ENCODE data around the gene CLDN22.

The CLDN22 gene

DNA sequence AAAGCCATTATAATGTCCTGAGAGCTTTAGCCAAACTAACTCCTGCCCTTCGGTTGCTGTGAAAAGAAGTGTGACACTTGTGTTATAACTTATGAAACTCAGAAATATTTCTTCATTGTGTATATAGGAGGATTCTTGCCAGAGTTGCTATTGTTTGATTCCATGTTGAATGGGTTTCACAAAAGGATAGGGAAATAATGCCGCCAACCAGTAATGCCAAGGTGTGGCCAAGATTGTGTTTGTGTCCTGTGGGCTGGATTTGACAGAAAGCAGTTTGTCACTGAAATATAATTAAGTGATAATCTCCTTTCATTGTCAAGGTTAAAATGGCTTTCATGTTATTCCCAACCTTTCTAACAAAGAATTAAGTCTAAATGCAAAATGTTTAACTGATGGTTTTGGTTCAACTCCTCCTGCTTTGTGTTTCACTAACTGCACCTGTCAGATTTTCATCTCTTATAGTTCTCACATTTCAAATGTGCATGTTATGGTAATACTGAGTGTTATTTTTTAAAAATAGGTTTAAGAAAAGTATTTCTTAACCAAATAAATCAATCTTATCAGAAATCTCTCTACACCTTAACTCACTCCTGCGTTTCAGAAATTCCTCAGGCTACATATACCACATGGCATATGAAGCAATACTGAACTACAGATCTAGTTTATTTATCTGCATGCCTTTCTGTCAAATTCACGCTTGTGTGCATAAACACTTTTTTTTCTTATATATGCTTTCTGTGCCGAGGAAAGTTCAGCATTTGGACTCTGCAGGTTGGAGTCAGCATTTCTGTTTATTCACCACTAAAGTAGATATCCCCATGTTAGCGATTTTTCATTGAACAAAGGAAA is at the start of gene CLDN22:
Gene CLDN22, minus strand, starts transcription at position 66 of the 849 bp plus-strand sequence. Its CDS starts 58 bp downstream, at position 8.
- no peak for DNase-seq

DNA sequence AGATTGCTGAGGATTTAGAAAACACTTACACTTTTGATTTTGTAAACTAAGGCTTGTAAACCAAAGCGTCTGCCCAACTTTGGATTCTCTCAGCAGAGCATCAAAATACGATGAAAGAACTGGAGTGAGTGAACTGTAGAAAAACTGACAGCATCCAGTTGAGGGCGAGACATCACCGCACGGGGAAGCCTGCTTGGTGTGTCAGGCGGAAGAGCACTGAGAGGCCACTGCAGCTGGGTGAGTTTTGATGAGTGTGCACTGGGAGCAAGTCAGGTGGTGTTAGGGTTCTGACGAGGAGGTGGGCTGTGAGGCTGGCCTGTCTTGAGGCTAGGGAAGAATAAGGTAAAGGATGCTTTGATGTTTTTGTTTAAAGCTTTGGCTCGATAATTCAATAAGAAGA is 49.0 kb upstream of the CLDN22 start:
- no peak for DNase-seq

DNA sequence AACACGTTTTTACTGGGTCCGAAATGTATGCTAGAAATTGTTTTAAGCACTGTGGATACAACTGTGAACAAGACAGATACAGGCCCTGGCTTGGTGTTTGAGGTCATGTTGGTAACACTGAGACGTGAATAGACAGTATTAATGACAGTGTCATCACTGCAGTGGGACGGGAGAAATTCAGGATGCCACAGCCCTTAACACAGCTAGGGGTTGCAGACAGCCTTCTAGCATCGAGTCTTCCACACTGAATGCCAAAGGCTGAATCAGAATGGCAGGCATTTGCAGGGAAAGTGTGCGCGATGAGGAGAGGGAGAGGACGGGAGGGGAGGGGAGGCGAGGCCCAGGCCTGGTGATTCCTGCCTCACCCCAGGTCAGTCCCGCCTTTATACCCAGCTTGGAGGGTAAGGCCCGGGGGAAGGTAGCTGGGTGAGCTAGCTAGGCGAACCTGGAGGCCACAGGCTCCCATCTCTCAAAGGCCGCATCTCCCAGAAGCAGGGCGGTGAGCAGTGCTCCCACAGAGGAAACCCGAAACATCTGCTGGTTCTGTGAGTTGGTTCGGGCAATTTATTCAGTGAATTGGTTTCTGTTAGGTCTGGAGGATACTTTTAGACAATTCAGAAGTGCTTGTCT is 46.2 kb upstream of the CLDN22 start:
- DNase-seq: no peak

DNA sequence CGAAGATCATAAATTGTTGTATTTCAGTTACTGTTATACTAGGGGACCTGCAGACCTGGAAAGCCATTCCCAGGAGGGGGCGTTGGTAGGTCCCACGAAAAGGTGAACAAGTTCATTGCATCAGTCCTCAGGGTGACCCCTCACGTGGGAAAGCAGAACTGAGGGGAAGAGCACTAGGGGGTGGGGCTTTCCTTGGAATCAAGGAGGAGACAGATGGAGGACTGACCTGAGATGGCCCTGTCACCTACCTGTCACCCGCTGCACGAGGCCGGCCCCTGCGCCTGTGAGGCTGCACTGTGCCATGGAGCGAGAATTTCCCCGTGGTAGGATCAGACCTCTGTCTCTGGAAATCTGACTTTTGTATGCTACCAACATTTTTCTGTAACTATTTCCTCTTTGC is 43.9 kb upstream of the CLDN22 start:
- DNase-seq: no peak

DNA sequence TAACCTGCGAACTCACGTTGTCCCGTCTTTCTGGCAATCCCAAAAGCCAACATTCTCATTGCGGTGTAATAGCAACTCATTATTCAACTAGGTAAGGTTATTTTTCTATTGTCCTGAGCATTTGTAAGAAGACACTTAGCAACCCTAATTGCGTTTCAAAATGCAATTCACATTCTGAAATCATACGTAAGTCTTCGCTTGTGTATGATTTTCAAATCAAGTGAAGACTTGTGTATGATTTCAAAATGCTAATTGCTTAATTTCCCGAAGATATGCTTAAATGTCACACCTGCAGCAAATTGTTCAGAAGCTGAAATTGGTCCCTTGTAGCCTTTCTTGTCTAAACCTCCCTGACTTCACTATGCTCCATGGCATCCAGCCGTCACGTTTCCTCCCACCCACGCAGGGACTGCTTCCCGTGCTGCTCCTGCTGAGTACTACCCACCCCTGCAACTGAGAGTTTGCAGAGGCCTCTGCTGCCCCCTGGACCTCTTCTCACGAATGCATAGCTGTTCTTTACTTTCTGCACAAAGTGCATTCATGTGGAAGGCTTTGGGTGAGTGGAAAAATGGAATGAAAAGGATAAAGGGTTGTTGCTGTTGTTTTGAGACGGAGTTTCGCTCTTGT is 43.0 kb upstream of the CLDN22 start:
- no peak for DNase-seq

DNA sequence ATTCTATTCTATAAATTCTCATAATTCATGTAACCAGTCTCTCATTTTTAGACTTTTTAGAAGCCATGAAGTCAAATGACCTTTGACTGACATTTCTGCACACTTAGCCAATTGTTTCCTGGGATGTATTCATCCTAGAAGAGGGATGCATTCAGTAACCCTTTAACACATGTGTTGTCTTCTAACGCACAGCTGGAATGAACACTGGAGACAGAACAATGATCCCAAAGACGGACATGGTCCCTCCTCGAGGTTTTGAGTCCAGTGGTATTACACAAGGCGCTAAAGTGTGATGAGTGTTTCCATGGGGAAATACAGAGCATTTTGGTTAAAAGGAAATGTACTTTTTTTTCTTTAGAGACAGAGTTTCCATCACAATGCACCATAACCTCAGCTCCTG is 42.0 kb upstream of the CLDN22 start:
- DNase-seq: no peak

DNA sequence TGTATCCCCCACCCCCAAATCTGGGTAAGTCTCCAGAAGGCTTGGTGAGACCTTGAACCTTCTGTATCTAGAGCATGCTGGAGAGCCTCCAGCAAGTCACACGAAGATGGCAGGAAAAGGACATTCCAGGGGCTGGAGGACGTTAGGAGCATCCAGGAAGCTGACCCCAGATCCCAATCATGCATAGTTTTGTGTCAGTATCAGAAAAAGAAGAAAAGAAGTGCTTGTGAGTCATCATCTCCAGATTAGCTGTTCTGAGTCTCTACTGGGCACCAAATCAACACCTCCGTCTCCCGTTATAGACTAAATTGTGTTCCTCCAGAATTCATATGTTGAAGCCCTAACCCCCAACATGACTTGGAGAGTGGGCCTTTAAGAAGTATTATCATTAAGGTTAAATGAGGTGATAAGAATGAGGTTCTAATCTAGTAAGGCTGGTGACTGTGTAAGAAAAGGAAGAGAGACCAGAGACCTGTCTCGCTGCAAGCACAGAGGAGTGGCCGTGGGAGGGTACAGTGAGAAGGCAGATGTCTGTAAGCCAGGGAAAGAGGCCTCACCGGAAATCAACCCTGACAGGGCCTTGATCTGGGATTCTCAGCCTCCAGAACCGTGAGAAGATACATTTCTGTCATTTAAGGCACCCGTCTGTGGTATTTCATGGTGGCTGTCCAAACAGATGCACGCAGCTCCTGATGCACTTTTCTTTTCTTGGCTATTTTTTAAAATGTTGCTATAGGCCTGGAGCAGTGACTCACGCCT is 40.3 kb upstream of the CLDN22 start:
- no peak for DNase-seq

DNA sequence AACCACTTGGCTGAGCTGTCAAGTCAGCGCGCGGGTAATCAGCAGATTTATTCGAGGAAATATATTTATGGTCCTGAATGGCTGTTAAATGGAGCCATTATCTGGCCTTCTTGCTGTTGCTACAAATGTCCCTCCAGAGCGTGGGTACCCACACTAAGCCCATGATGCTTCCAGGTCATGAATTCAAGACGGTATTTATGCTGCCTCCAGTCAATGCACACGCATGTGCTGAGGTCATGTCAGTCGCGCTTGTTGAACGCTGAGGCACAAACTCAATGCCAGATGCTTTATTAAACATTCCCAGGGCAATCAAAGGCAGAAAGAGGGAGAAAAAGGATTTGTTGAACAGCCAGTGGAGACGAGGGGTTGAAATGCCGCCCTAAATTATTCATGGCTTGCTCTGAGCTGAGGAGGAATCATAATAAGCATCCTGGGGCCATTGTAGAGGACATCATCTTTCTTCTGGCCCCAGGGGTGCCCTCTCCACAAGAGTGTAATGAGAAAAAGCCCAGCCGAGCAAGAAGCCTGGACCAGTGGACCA is 38.2 kb upstream of the CLDN22 start:
- no peak for DNase-seq

DNA sequence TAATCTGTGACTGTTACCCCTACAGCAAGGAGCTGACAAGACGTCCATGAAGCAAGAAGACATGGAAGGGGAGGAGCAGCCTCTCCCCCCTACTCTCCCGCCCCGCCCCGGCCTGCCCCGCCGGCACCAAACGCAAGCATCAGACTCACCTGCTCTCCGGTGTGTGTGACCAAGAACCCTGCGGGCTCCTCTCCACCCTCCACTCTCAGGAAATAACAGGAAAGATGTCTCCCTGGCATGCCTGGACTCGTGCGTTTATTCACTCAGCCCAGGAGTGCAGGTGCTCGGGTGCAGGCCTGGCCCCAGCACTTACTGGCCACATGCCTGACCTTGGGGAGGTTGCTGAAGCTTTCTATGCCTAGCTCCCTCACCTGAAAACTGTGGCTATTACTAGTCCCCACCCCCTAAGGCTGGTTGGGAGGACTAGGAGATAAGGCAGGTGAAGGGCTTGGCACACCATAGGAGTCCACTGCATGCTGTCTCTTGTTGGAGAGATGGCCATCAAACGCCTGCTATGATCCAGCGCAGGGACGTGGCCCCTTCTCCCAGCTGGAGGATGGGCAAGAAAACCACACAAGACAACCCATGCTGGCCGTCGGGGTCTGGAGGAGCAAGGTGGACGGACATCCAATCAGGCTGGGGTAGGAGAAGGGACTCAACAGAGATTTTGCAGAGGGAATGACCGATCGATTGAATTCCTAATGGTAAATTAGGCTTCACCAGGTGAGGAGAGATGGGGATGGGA is 37.0 kb upstream of the CLDN22 start:
- no peak for DNase-seq

DNA sequence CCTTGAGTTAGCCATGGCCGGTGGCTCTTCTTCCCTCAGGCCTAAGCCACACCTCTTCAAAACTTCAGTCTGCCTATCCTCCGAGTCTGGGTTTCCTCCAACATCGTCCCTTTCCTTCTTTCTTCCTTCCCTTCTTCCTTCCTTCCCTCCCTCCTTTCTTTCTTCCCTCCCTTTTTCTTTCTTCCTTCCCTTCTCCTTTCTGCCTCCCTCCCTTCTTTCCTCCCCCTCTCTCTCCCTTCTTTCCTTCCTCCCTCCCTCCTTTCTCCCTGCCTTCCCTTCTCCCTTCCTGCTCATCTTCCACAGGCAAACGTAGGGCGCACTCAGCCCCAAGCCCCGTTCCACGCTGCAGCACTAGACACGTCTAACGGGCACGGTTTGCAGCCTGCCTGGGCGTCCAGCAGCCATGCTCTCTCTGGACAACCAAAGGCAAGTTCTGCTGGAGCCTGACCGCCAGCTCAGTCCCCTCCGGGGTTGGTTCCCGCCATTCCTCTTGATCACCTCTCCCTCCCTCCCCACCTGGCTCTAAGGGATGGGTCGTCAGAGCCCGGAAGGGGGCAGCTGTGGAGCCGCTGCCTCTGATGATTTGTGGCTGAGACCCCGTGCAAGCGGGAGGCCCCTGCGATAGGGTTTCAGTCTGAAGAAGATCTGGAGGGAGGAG is 36.2 kb upstream of the CLDN22 start:
- DNase-seq: no peak

DNA sequence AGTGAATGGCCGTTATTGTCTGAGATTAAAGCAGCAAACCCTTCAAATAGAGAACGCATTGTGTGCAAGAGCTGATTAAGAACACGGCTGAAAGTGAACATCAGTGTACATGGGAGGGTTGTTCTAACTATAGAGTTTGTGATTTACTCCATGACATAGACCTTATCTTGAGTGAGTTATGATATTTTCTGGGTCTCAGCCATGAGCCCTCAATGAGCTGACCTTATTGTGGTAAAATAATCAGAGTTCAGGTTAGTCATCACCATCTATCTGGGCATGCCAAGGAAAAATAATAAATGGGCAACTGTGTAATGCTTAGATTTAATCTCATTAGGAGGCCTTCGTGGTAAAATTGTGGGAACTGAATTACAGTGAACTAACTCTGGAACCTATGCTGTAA is 35.3 kb upstream of the CLDN22 start:
- no peak for DNase-seq

DNA sequence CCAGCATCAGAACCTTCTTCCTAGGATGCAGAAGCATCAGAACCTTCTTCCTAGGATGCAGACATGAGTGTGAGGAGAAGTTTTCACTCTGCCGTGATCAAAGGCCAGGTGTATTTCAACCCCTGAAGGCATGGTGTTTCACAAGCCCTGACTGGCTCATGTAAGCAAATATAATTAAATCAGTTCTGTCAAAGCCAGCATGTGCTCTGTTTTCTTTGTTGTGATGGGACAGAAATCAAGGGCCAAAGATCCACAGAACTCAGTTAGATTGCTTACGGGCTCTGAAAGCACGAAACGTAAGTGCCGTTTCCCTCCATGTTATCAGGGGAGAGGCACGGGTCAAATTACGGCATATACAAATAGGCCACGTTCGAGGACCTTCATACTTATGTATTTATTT is 34.1 kb upstream of the CLDN22 start:
- DNase-seq: no peak

DNA sequence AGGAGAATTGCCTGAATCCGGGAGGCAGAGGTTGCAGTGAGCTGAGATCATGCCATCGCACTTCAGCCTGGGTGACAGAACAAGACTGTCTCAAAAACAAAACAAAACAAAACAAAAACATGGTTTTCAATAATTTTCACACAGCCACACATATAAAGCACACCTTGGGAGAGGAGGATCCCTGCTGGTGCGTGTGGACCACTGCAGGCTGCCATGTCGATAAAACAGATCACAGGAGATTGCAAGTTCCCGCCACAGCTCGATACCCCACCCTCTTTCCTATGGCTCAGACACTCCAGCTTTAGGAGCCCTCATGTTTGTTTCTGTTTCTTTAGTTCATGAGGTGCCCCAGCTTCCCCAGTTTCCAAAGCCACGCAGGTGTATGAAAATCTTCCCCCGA is 33.5 kb upstream of the CLDN22 start:
- no peak for DNase-seq

DNA sequence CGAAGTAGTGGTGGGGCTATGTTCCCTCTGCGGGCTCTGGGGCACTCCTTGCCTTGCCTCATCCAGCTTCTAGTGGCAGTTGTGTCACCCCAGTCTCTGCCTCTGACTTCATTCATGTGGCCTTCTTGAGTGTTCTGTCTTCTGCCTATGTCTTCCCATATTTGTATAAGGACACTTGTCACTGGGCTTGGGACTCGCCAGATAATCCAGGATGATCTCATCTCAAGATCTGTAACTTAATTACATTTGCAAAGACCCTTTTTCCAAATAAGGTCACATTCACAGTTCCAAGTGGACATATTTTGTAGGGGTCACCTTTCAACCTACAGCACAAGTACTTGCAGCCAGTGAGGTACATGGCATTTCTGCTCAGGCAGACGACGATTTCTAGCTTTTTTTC is 32.5 kb upstream of the CLDN22 start:
- DNase-seq: no peak

DNA sequence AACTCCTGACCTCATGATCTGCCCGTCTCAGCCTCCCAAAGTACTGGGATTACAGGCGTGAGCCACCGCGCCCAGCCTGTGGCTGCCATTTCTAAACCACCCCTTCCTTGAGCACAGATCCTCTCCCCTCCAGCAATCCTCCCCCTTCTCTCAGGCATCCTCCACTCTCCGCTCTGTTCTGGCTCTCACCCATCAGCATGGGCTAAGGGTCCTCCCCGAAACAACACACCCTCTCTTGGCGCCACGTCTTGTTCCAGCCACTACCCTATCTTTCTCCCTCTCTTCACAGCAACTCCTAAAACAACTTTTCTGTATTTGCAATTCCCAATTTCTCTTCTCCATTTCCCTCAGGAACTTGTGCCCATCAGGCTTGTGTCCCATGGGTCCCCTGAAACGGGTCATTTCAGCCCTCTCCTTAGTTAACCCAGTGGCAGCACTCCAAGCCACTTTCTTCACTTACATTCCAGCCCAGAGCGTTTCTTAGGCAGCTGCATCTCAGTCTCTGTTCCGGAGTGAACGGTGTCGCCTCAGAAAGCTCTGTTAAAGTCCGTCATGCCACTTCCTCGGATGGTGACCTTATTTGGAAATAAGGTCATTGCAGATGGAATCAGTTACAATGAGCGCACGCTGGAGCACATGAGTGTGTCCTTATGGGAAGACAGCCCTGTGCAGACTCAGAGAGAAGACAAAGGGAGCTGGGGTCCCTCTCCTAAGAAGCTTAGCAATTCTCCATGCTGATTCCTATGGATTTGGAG is 30.4 kb upstream of the CLDN22 start:
- DNase-seq: no peak

DNA sequence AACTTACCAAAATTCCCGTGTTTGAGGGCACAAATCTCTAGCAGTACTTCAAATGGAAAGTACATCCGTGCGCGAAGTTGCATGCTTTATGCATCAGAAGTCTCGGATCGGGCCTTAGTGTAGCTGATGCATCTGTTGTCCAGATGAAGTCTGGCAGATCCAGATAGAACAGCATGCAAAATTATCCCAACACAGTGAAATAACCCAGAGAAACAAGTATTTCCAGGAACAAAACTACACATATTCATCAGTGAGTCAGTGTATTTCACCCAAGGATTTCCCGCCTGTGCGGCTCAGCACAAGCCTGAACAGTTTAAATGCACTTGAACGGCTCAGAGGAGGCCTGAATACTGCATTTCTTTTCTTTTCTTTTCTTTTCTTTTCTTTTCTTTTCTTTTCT is 29.6 kb upstream of the CLDN22 start:
- no peak for DNase-seq

DNA sequence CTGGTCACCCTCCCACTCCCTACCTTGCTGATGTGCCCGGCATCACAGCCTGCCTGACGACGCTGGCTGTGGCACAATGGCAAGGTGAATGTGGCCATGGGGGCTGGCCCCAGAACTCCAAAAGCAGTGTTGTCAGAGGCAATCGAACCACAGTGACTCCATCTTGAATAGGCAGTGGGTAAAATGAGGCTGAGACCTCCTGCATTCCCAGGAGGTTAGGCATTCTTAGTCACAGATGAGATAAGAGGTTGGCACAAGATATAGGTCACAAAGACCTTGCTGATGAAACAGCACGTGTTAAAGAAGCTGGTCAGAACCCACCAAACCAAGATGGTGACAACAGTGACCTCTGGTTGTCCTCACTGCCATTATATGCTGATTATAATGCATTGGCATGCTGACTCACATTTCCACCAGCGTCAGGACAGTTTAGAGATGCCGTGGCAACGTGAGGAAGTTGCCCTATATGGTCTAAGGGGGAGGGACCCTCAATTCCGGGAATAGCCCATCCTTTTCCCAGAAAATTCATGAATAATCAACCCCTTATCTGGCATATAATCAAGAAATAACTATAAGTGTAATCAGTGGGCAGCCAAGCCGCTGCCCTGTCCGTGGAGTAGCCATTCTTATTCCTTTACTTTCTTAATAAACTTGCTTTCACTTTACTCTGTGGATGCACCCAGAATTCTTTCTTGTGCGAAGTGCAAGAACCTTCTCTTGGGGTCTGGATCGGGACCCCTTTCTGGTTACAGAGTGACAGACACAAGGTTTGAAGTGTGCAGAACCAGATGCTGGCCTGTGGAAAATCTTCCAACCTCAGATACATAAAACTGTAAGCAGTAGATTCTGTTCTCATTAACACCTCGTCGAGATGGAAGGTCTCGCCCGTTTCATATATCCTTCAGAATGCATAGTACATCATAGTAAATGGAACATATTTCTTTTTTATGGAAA is 28.9 kb upstream of the CLDN22 start:
- no peak for DNase-seq

DNA sequence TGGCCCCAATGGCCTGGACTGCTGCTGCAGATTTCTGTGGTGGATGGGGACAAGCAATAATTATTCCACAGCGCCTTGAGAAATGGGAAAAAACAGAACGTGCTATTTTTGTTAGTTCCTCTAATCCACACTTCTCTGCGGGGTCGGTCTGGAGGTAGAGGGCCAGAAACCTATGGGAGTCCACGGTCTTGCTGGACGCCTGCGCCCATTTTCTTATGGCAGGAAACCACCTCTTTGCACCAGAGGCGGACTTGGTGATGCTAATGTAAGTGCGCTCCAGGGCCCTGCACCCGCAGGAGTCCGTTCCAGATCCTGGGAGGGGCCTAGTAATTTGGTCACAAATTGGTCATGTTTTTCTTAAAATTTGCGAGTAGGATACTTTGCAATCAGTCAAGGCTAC is 28.1 kb upstream of the CLDN22 start:
- no peak for DNase-seq

DNA sequence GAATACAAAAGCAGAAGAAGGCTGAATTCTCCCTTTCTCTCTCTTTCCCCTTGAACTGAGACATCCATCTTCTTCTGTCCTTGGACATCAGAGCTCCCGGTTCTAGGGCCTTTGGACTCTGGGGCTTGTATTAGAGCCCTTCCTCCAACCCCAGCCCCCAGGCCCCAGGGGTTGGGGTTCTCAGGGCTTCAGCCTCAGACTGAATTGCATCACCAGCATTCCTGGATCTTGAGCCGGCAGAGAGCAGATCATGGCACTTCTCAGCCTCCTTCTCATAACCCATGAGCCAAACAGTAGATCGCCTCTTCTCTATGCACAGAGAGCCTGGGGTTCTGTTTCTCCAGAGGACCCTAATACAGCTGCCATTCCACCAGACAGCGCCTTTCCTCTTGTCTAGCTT is 27.5 kb upstream of the CLDN22 start:
- DNase-seq: no peak

DNA sequence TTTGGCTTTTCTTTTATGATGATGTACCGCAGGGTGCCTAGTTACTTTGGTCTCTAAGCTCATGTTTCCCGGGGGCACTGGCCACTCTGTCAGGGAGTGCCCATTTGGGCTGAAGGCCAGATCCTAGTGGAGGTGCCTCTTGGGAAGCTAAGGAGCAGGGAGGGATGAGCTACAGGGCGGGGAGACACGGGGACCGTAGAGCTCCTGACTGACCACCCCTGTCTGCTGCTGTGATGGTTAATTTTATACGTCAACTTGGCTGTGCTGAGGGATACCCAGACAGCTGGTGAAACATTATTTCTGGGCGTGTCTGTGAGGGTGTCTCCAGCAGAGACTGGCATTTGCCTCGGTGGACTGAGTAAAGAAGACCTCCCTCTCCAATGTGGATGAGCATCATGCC is 27.1 kb upstream of the CLDN22 start:
- no peak for DNase-seq

Data from activated naive CD4-positive, alpha-beta T cell treated with anti-CD3 and anti-CD28 coated beads, Interleukin-2, amount 50 U/mL, for 16 hours (primary cell).